PFSK-1 (cell line): Measurements from ENCODE around the gene PHLDA3.

Source experiments
- FOXP2 ChIP-seq: optimal IDR thresholded peaks from 2 replicates; pipeline ENCODE3; 2011; ENCODE audit warnings: borderline replicate concordance, control low read depth, inconsistent platforms; ENCODE audit not compliant: insufficient read depth; ENCODE audit errors: extremely low read length, extremely low read depth
- POLR2AphosphoS5 ChIP-seq: IDR thresholded peaks from 2 replicates; pipeline ENCODE4 v1.6.1; 2012; ENCODE audit warnings: low read depth, mild to moderate bottlenecking, control low read depth, low read length, moderate library complexity
- SIN3A ChIP-seq: IDR thresholded peaks from 2 replicates; pipeline ENCODE4 v1.6.1; 2012; ENCODE audit warnings: mild to moderate bottlenecking, low read length, moderate library complexity, borderline replicate concordance; ENCODE audit not compliant: insufficient read depth
- TAF1 ChIP-seq: IDR thresholded peaks from 2 replicates; pipeline ENCODE4 v1.6.1; 2012; ENCODE audit warnings: low read length, control low read depth, borderline replicate concordance; ENCODE audit not compliant: insufficient read depth

- no peak for TF ChIP-seq TAF1
- no peak for TF ChIP-seq FOXP2
- TF ChIP-seq SIN3A = no peak
- TF ChIP-seq POLR2AphosphoS5 = no peak
These were observed 5.9 kb downstream of the PHLDA3 start for GRCh38 chr1:201463071-201463552.
